HCT116 (cell line): ENCODE results near the gene TRAF3. TPM values are rescaled to one million over a fixed set of nuclear protein-coding genes. Genes with fewer than 3 reads are reported as not detected.

Source experiments
- ATAC-seq: fragments of 200-7000 bp; cut with Tn5 transposase; 2 replicates; pipeline ENCODE4 v1.9.1; 2020; ENCODE audit warnings: mild to moderate bottlenecking, moderate library complexity
- BruUV-seq: library from RNA; stranded (reverse); fragments of 400-500 nt; replicated peaks from 2 replicates; lab custom pipeline; 2021; lab: Mats Ljungman, UMichigan
- CTCF ChIA-PET: fragments of 300-600 bp; sonication (Branson Sonifier 250); formaldehyde crosslinking; loops from one replicate; lab custom pipeline; 2021; ENCODE audit warnings: antibody characterized with exemption; lab: Charles Lee
- POLR2A ChIA-PET: fragments of 300-600, 350-600 bp; sonication (Branson Sonifier 250); formaldehyde crosslinking; loops from one replicate; lab custom pipeline; 2021; ENCODE audit warnings: antibody characterized with exemption; lab: Charles Lee
- RAD21 ChIA-PET, 2 experiments: fragments of 300-600 bp; sonication (Branson Sonifier 250); formaldehyde crosslinking; loops; one replicate each; lab custom pipeline; 2023; ENCODE audit warnings: low total read pairs in 2 of 2; ENCODE audit not compliant: uncharacterized antibody in 2 of 2, unreplicated experiment in 2 of 2, low non-redundant PET in 1 of 2; lab: Charles Lee
- DNase-seq: peaks from one replicate; pipeline ENCODE4 v3.0.0-alpha.2; 2010; ENCODE audit warnings: low read depth, low spot score
- H2AFZ ChIP-seq: fragments of 200-600 bp; shearing (Covaris generic), sonication (generic); 2 replicates; pipeline ENCODE4 v1.6.1; 2017; ENCODE audit warnings: low read depth, mixed run types, mixed read lengths, antibody characterized with exemption, low read length; ENCODE audit not compliant: poor library complexity, severe bottlenecking
- H3K27ac ChIP-seq: 2 replicates; pipeline ENCODE4 v1.5.1; 2012; ENCODE audit warnings: low read depth, low read length
- H3K27me3 ChIP-seq: fragments of 200-600 bp; sonication (generic); 2 replicates; pipeline ENCODE4 v1.6.1; 2016; ENCODE audit warnings: mixed run types, low read length, mixed read lengths; ENCODE audit not compliant: insufficient read depth
- H3K36me3 ChIP-seq, 2 experiments: fragments of 200-500 bp in 1 of 2; fragments of 200-600 bp in 1 of 2; sonication (Bioruptor generic) in 1 of 2; sonication (generic) in 1 of 2; 2 replicates each; pipeline versions ENCODE4 v1.5.1 to v1.6.1; 2014 to 2016; ENCODE audit warnings: low read length in 2 of 2, inconsistent platforms in 1 of 2, mixed read lengths in 1 of 2, mixed run types in 1 of 2; ENCODE audit not compliant: insufficient read depth in 2 of 2, control insufficient read depth in 1 of 2
- H3K4me1 ChIP-seq, 2 experiments: fragments of 200-600 bp in 1 of 2; sonication (generic) in 1 of 2; 2 replicates each; pipeline versions ENCODE4 v1.5.1 to v1.6.1; 2012 to 2017; ENCODE audit warnings: low read length in 2 of 2, inconsistent platforms in 1 of 2, mild to moderate bottlenecking in 1 of 2, mixed read lengths in 1 of 2, mixed run types in 1 of 2, moderate library complexity in 1 of 2; ENCODE audit not compliant: insufficient read depth in 2 of 2, control insufficient read depth in 1 of 2
- H3K4me2 ChIP-seq: fragments of 200-600 bp; sonication (generic); 2 replicates; pipeline ENCODE4 v1.6.1; 2017; ENCODE audit warnings: mixed run types, low read length, mixed read lengths
- H3K4me3 ChIP-seq, 2 experiments: fragments of 200-600 bp in 1 of 2; sonication (generic) in 1 of 2; replicated peaks in 1 of 2; 2 replicates each; pipeline ENCODE4 v1.5.1; 2011 to 2016; ENCODE audit warnings: low read length in 2 of 2, control low read depth in 1 of 2, low read depth in 1 of 2, mild to moderate bottlenecking in 1 of 2, mixed read lengths in 1 of 2, mixed run types in 1 of 2
- H3K79me2 ChIP-seq: fragments of 200-600 bp; sonication (generic); 2 replicates; pipeline ENCODE4 v1.6.1; 2017; ENCODE audit warnings: mild to moderate bottlenecking, mixed run types, low read length, moderate library complexity, mixed read lengths; ENCODE audit not compliant: insufficient read depth
- H3K9ac ChIP-seq: fragments of 200-600 bp; sonication (generic); 2 replicates; pipeline ENCODE4 v1.6.1; 2016; ENCODE audit warnings: low read length, mixed read lengths
- H3K9me2 ChIP-seq: fragments of 200-600 bp; sonication (generic), shearing (Covaris generic); 2 replicates; pipeline ENCODE4 v1.6.1; 2017; ENCODE audit warnings: mixed run types, mild to moderate bottlenecking, moderate library complexity; ENCODE audit not compliant: insufficient read depth
- H3K9me3 ChIP-seq, 2 experiments: fragments of 200-500 bp in 1 of 2; fragments of 200-600 bp in 1 of 2; sonication (Bioruptor generic) in 1 of 2; sonication (generic) in 1 of 2; 2 replicates each; pipeline ENCODE4 v1.6.1; 2014 to 2017; ENCODE audit warnings: low read length in 2 of 2, mixed read lengths in 2 of 2, inconsistent platforms in 1 of 2, low read depth in 1 of 2, mild to moderate bottlenecking in 1 of 2, mixed run types in 1 of 2, moderate library complexity in 1 of 2; ENCODE audit not compliant: control insufficient read depth in 1 of 2, insufficient read depth in 1 of 2
- H4K20me1 ChIP-seq: fragments of 200-600 bp; sonication (generic), shearing (Covaris generic); 2 replicates; pipeline ENCODE4 v1.6.1; 2017; ENCODE audit warnings: mixed run types, mild to moderate bottlenecking, moderate library complexity; ENCODE audit not compliant: insufficient read depth
- CEBPB ChIP-seq: IDR thresholded peaks from 2 replicates; pipeline ENCODE4 v1.6.1; 2012; ENCODE audit warnings: low read depth
- EGR1 ChIP-seq: IDR thresholded peaks from 2 replicates; pipeline ENCODE4 v1.6.1; 2012; ENCODE audit warnings: low read depth
- ELF1 ChIP-seq: IDR thresholded peaks from 2 replicates; pipeline ENCODE4 v1.6.1; 2012; ENCODE audit warnings: low read depth, borderline replicate concordance
- EZH2 ChIP-seq: fragments of 200-600 bp; sonication (generic); IDR thresholded peaks from 2 replicates; pipeline ENCODE4 v1.6.1; 2017; ENCODE audit warnings: antibody characterized with exemption, mixed run types
- FOSL1 ChIP-seq: IDR thresholded peaks from 2 replicates; pipeline ENCODE4 v1.6.1; 2012; ENCODE audit warnings: low read depth
- POLR2A ChIP-seq: IDR thresholded peaks from 2 replicates; pipeline ENCODE4 v1.7.0; 2011; ENCODE audit warnings: borderline replicate concordance; ENCODE audit not compliant: insufficient read depth, insufficient read length; ENCODE audit errors: extremely low read depth
- RAD21 ChIP-seq: IDR thresholded peaks from 2 replicates; pipeline ENCODE4 v1.6.1; 2012; ENCODE audit warnings: low read depth, mild to moderate bottlenecking
- SIN3A ChIP-seq: IDR thresholded peaks from 2 replicates; pipeline ENCODE4 v1.6.1; 2012; ENCODE audit warnings: low read depth
- SP1 ChIP-seq: IDR thresholded peaks from 2 replicates; pipeline ENCODE4 v1.6.1; 2012; ENCODE audit warnings: low read depth
- SRF ChIP-seq: IDR thresholded peaks from 2 replicates; pipeline ENCODE4 v1.6.1; 2012; ENCODE audit warnings: low read depth
- TCF7L2 ChIP-seq: IDR thresholded peaks from 2 replicates; pipeline ENCODE4 v1.7.0; 2011; ENCODE audit warnings: borderline replicate concordance, inconsistent platforms; ENCODE audit not compliant: insufficient read depth, insufficient read length; ENCODE audit errors: extremely low read depth
- YY1 ChIP-seq: IDR thresholded peaks from 2 replicates; pipeline ENCODE4 v1.6.1; 2011; ENCODE audit warnings: low read length, low read depth, moderate library complexity, mild to moderate bottlenecking; ENCODE audit not compliant: insufficient replicate concordance; ENCODE audit errors: extremely low read depth
- ZFX ChIP-seq: fragments of 450-650 bp; IDR thresholded peaks from 2 replicates; pipeline ENCODE4 v1.6.1; 2017
- ZNF274 ChIP-seq: fragments of 200-500 bp; sonication (Bioruptor generic); IDR thresholded peaks from 2 replicates; pipeline ENCODE4 v1.6.1; 2014; ENCODE audit warnings: mild to moderate bottlenecking, low read depth, low read length, inconsistent platforms
- intact Hi-C: fragments of 100-400 bp; cut with micrococcal nuclease; formaldehyde crosslinking; loops from 2 replicates; pipeline ENCODE4 v1.10.0; 2022
- total RNA-seq: library from RNA; stranded (reverse); gene quantifications from one replicate; pipeline ENCODE4 v1.2.1, GENCODE V29; 2021; ENCODE audit not compliant: unreplicated experiment
- TF ChIP-seq, protein P1 (sequence below): IDR thresholded peaks from 2 replicates; pipeline ENCODE4 v1.6.1; 2012; ENCODE audit warnings: low read depth
- TF ChIP-seq, protein P2 (sequence below): IDR thresholded peaks from 2 replicates; pipeline ENCODE4 v1.6.1; 2011; ENCODE audit warnings: mild to moderate bottlenecking, low read length, moderate library complexity; ENCODE audit not compliant: insufficient replicate concordance; ENCODE audit errors: extremely low read depth
- TF ChIP-seq, protein P3 (sequence below), 3 experiments: fragments of 200-600 bp in 1 of 3; sonication (generic) in 1 of 3; IDR thresholded peaks in 2 of 3; conservative IDR thresholded peaks in 1 of 3; 2 replicates each; pipeline ENCODE4 v1.5.1; 2012 to 2017; ENCODE audit warnings: low read depth in 2 of 3, low read length in 2 of 3, antibody characterized with exemption in 1 of 3, borderline replicate concordance in 1 of 3, control low read depth in 1 of 3, mild to moderate bottlenecking in 1 of 3, mixed read lengths in 1 of 3, mixed run types in 1 of 3, moderate library complexity in 1 of 3; ENCODE audit not compliant: insufficient read depth in 1 of 3

The TRAF3 gene
- total RNA-seq, 1 experiment from 2014 or later: 32.1 TPM

DNA sequence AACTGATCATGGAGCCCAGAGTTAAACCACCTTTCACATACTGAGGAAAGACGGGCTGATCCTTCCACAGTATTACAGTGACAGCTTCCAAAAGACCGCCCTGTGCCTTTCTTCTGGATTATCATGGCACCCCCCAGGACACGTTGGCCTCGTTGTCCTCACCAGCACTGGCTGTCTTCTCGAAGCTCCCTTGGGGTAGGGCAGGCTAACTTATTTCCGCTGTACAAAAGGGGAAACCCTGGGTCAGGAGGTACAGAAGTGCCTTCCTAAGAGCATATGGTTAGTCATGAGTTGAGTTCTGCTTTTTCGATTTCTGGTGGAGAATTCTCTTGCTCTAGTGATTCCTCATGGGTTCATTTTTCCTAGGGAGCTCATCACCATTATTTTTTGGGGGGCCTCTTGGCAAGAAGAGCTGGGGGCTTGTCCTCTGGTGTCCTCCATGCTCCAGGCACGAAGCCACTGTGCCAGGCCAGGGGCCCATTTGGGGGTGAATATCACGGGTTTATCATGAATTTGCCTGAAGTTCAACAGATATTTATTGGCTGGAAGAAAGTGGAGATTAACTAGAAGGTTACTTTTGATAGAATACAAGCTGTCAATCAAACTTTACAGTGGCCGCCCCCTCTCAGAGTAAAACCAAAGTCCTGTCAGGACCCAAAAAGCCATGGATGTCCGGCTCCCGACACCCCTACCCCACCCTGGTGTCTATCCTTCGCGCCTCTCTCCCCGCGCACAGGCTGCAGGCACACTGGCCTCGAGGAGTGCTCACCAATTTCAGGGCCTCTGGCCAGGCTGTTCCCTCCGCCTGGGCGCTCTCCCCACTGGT is 8.8 kb upstream of the TRAF3 start:
- H3K27ac ChIP-seq: no peak overlapping the region
- H3K9me3 ChIP-seq: no peaks in the 10 kb centered on the region
- H2AFZ ChIP-seq: no peak overlapping the region
- no peak overlapping the region for H3K4me3 ChIP-seq
- RAD21 ChIA-PET: no interaction called here
- POLR2A ChIA-PET: no interaction called here
- no peak for TF ChIP-seq TCF7L2
- TF ChIP-seq FOSL1: no peak
- TF ChIP-seq ELF1: no peak
- TF ChIP-seq EZH2: no peak
- no peak for TF ChIP-seq SRF
- TF ChIP-seq, protein P1, sequence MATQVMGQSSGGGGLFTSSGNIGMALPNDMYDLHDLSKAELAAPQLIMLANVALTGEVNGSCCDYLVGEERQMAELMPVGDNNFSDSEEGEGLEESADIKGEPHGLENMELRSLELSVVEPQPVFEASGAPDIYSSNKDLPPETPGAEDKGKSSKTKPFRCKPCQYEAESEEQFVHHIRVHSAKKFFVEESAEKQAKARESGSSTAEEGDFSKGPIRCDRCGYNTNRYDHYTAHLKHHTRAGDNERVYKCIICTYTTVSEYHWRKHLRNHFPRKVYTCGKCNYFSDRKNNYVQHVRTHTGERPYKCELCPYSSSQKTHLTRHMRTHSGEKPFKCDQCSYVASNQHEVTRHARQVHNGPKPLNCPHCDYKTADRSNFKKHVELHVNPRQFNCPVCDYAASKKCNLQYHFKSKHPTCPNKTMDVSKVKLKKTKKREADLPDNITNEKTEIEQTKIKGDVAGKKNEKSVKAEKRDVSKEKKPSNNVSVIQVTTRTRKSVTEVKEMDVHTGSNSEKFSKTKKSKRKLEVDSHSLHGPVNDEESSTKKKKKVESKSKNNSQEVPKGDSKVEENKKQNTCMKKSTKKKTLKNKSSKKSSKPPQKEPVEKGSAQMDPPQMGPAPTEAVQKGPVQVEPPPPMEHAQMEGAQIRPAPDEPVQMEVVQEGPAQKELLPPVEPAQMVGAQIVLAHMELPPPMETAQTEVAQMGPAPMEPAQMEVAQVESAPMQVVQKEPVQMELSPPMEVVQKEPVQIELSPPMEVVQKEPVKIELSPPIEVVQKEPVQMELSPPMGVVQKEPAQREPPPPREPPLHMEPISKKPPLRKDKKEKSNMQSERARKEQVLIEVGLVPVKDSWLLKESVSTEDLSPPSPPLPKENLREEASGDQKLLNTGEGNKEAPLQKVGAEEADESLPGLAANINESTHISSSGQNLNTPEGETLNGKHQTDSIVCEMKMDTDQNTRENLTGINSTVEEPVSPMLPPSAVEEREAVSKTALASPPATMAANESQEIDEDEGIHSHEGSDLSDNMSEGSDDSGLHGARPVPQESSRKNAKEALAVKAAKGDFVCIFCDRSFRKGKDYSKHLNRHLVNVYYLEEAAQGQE: no peak
- no peak for TF ChIP-seq YY1
- no peak for TF ChIP-seq ZFX
- TF ChIP-seq CEBPB: no peak
- TF ChIP-seq POLR2A: no peak
- no peak for TF ChIP-seq SIN3A
- TF ChIP-seq, protein P2, sequence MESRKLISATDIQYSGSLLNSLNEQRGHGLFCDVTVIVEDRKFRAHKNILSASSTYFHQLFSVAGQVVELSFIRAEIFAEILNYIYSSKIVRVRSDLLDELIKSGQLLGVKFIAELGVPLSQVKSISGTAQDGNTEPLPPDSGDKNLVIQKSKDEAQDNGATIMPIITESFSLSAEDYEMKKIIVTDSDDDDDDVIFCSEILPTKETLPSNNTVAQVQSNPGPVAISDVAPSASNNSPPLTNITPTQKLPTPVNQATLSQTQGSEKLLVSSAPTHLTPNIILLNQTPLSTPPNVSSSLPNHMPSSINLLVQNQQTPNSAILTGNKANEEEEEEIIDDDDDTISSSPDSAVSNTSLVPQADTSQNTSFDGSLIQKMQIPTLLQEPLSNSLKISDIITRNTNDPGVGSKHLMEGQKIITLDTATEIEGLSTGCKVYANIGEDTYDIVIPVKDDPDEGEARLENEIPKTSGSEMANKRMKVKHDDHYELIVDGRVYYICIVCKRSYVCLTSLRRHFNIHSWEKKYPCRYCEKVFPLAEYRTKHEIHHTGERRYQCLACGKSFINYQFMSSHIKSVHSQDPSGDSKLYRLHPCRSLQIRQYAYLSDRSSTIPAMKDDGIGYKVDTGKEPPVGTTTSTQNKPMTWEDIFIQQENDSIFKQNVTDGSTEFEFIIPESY: no peak
- no peak for TF ChIP-seq ZNF274
- TF ChIP-seq RAD21: no peak
- TF ChIP-seq, protein P3, sequence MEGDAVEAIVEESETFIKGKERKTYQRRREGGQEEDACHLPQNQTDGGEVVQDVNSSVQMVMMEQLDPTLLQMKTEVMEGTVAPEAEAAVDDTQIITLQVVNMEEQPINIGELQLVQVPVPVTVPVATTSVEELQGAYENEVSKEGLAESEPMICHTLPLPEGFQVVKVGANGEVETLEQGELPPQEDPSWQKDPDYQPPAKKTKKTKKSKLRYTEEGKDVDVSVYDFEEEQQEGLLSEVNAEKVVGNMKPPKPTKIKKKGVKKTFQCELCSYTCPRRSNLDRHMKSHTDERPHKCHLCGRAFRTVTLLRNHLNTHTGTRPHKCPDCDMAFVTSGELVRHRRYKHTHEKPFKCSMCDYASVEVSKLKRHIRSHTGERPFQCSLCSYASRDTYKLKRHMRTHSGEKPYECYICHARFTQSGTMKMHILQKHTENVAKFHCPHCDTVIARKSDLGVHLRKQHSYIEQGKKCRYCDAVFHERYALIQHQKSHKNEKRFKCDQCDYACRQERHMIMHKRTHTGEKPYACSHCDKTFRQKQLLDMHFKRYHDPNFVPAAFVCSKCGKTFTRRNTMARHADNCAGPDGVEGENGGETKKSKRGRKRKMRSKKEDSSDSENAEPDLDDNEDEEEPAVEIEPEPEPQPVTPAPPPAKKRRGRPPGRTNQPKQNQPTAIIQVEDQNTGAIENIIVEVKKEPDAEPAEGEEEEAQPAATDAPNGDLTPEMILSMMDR (IDR thresholded peaks at IDR 0.05 in 2 of 3, conservative IDR thresholded peaks at IDR 0.05 in 1 of 3; ENCODE audit: borderline replicate concordance in 1 of 3, insufficient read depth in 1 of 3, low read depth in 2 of 3, low read length in 2 of 3): no peak
- TF ChIP-seq SP1: no peak
- TF ChIP-seq EGR1: no peak
- DNase-seq (no peak), ATAC-seq (no peak)
- H4K20me1 ChIP-seq: no peaks in the 10 kb centered on the region
- H3K9me2 ChIP-seq: no peaks in the 10 kb centered on the region
- no peak overlapping the region for H3K9ac ChIP-seq
- H3K36me3 ChIP-seq: no peaks in the 10 kb centered on the region
- no peaks in the 10 kb centered on the region for H3K4me1 ChIP-seq
- no peaks in the 10 kb centered on the region for H3K79me2 ChIP-seq
- no TSS peak for BruUV-seq
- CTCF ChIA-PET: no interaction called here
- H3K4me2 ChIP-seq: no peak overlapping the region
- H3K27me3 ChIP-seq: no peaks in the 10 kb centered on the region
- intact Hi-C loops: no loop called here
